Central memory CD8-positive, alpha-beta T cell (primary cell): ENCODE measurements around the gene TSPAN11.

ENCODE experiments used
- ATAC-seq: fragments of 150-1000 bp; cut with Tn5 transposase; replicated peaks from 2 replicates; pipeline ENCODE4 v1.10.0; 2022; ENCODE audit warnings: mild to moderate bottlenecking, moderate FRiP score, moderate number of reproducible peaks; ENCODE audit not compliant: poor library complexity, severe bottlenecking; ENCODE audit errors: extremely low read depth
- DNase-seq, 2 donors: peaks; one replicate each; pipeline ENCODE4 v3.0.0; 2021; ENCODE audit warnings: low spot score in 2 of 2
- H3K27ac Mint-ChIP-seq: one replicate; pipeline ENCODE4 v1.8.0; 2022; ENCODE audit warnings: low read depth, mild to moderate bottlenecking, moderate library complexity, mixed read lengths
- H3K27me3 Mint-ChIP-seq: one replicate; pipeline ENCODE4 v1.8.0; 2022; ENCODE audit warnings: mixed read lengths
- H3K36me3 Mint-ChIP-seq: one replicate; pipeline ENCODE4 v1.8.0; 2022; ENCODE audit warnings: mild to moderate bottlenecking, moderate library complexity, mixed read lengths; ENCODE audit not compliant: insufficient read depth
- H3K4me1 Mint-ChIP-seq: one replicate; pipeline ENCODE4 v1.8.0; 2022; ENCODE audit warnings: mixed read lengths
- H3K4me3 Mint-ChIP-seq: one replicate; pipeline ENCODE4 v1.8.0; 2022; ENCODE audit warnings: mild to moderate bottlenecking, moderate library complexity, mixed read lengths
- H3K9me3 Mint-ChIP-seq: one replicate; pipeline ENCODE4 v1.8.0; 2022; ENCODE audit warnings: mixed read lengths

Gene TSPAN11

GRCh38 chr12:30978639-30979038 lies 52.1 kb downstream of the TSPAN11 start:
- Mint-ChIP-seq H3K9me3 (no peaks in the 10 kb centered on the region), H3K27me3 (peaks cover 28% of the 10 kb centered on the region), H3K4me3 (no peak overlapping the region), H3K36me3 (no peaks in the 10 kb centered on the region), H3K27ac (no peak overlapping the region), H3K4me1 (no peaks in the 10 kb centered on the region)
- DNase-seq, result no peak
- no peak for ATAC-seq

- H3K27me3 Mint-ChIP-seq, result peaks cover 28% of the 10 kb centered on the region
- H3K4me3 Mint-ChIP-seq, result no peak overlapping the region
- no peak overlapping the region for H3K27ac Mint-ChIP-seq
- H3K9me3 Mint-ChIP-seq, result no peaks in the 10 kb centered on the region
- no peaks in the 10 kb centered on the region for H3K4me1 Mint-ChIP-seq
- DNase-seq (no peak), ATAC-seq (no peak)
- no peaks in the 10 kb centered on the region for H3K36me3 Mint-ChIP-seq
Measured at GRCh38 chr12:30979371-30980259, 53.1 kb downstream of the TSPAN11 start.

GRCh38 chr12:30980955-30981662 lies 54.6 kb downstream of the TSPAN11 start:
- no peaks in the 10 kb centered on the region for H3K36me3 Mint-ChIP-seq
- peaks cover 29% of the 10 kb centered on the region for H3K27me3 Mint-ChIP-seq
- ATAC-seq, result no peak
- H3K4me3 Mint-ChIP-seq, result no peak overlapping the region
- no peak overlapping the region for H3K27ac Mint-ChIP-seq
- no peaks in the 10 kb centered on the region for H3K4me1 Mint-ChIP-seq
- DNase-seq, result no peak
- no peaks in the 10 kb centered on the region for H3K9me3 Mint-ChIP-seq

- ATAC-seq (no peak), DNase-seq (no peak)
- H3K4me3 Mint-ChIP-seq, result no peak overlapping the region
- H3K9me3 Mint-ChIP-seq, result no peaks in the 10 kb centered on the region
- no peaks in the 10 kb centered on the region for H3K36me3 Mint-ChIP-seq
- no peaks in the 10 kb centered on the region for H3K4me1 Mint-ChIP-seq
- no peak overlapping the region for H3K27ac Mint-ChIP-seq
- H3K27me3 Mint-ChIP-seq, result peaks cover 31% of the 10 kb centered on the region
Measured at GRCh38 chr12:30982413-30982812, 55.9 kb downstream of the TSPAN11 start.

- ATAC-seq, result no peak
- no peaks in the 10 kb centered on the region for H3K4me1 Mint-ChIP-seq
- H3K27me3 Mint-ChIP-seq, result peaks cover 8% of the 10 kb centered on the region
- no peak overlapping the region for H3K27ac Mint-ChIP-seq
- DNase-seq, result no peak
- H3K9me3 Mint-ChIP-seq, result no peaks in the 10 kb centered on the region
- no peak overlapping the region for H3K4me3 Mint-ChIP-seq
- no peaks in the 10 kb centered on the region for H3K36me3 Mint-ChIP-seq
Measured at GRCh38 chr12:30985814-30986452, 59.4 kb downstream of the TSPAN11 start.

GRCh38 chr12:30988086-30988485 lies 61.5 kb downstream of the TSPAN11 start:
- Mint-ChIP-seq H3K4me3 (no peak overlapping the region), H3K9me3 (no peaks in the 10 kb centered on the region), H3K27ac (no peak overlapping the region), H3K36me3 (no peaks in the 10 kb centered on the region), H3K4me1 (no peaks in the 10 kb centered on the region), H3K27me3 (peaks cover 8% of the 10 kb centered on the region)
- DNase-seq (no peak), ATAC-seq (no peak)

- Mint-ChIP-seq H3K9me3 (no peaks in the 10 kb centered on the region), H3K36me3 (no peaks in the 10 kb centered on the region), H3K4me1 (no peaks in the 10 kb centered on the region), H3K4me3 (no peak overlapping the region), H3K27ac (no peak overlapping the region), H3K27me3 (peaks cover 8% of the 10 kb centered on the region)
- no peak for DNase-seq
- ATAC-seq, result no peak
Measured at GRCh38 chr12:30988646-30989286, 62.2 kb downstream of the TSPAN11 start.

- Mint-ChIP-seq H3K4me3 (no peak overlapping the region), H3K36me3 (no peaks in the 10 kb centered on the region), H3K9me3 (no peaks in the 10 kb centered on the region), H3K4me1 (no peaks in the 10 kb centered on the region), H3K27ac (no peak overlapping the region), H3K27me3 (peaks cover 8% of the 10 kb centered on the region)
- no peak for DNase-seq
- ATAC-seq, result no peak
Measured at GRCh38 chr12:30989754-30990153, 63.2 kb downstream of the TSPAN11 start.

- Mint-ChIP-seq H3K9me3 (no peaks in the 10 kb centered on the region), H3K4me3 (no peak overlapping the region), H3K27ac (no peak overlapping the region), H3K36me3 (no peaks in the 10 kb centered on the region), H3K4me1 (no peaks in the 10 kb centered on the region), H3K27me3 (peaks cover 8% of the 10 kb centered on the region)
- no peak for DNase-seq
- ATAC-seq, result no peak
Measured at GRCh38 chr12:30990316-30990715, 63.8 kb downstream of the TSPAN11 start.

GRCh38 chr12:30990776-30991175 lies 64.2 kb downstream of the TSPAN11 start:
- DNase-seq (no peak), ATAC-seq (no peak)
- Mint-ChIP-seq H3K4me3 (no peak overlapping the region), H3K27me3 (peaks cover 8% of the 10 kb centered on the region), H3K27ac (no peak overlapping the region), H3K36me3 (no peaks in the 10 kb centered on the region), H3K9me3 (no peaks in the 10 kb centered on the region), H3K4me1 (no peaks in the 10 kb centered on the region)

GRCh38 chr12:30991466-30991865 lies 64.9 kb downstream of the TSPAN11 start:
- no peak for DNase-seq
- Mint-ChIP-seq H3K4me3 (no peak overlapping the region), H3K27me3 (peaks cover 2% of the 10 kb centered on the region), H3K36me3 (no peaks in the 10 kb centered on the region), H3K4me1 (no peaks in the 10 kb centered on the region), H3K9me3 (no peaks in the 10 kb centered on the region), H3K27ac (no peak overlapping the region)
- no peak for ATAC-seq

GRCh38 chr12:30992381-30992780 lies 65.8 kb downstream of the TSPAN11 start:
- peaks cover 6% of the 10 kb centered on the region for H3K27me3 Mint-ChIP-seq
- H3K27ac Mint-ChIP-seq, result no peak overlapping the region
- ATAC-seq (no peak), DNase-seq (no peak)
- no peaks in the 10 kb centered on the region for H3K36me3 Mint-ChIP-seq
- H3K9me3 Mint-ChIP-seq, result no peaks in the 10 kb centered on the region
- H3K4me1 Mint-ChIP-seq, result no peaks in the 10 kb centered on the region
- H3K4me3 Mint-ChIP-seq, result no peak overlapping the region
